GM13977 (cell line): ENCODE results near the gene PPM1K.

Experiments used
- DNase-seq: peaks from one replicate; pipeline ENCODE4 v3.0.0; 2012; ENCODE audit warnings: low spot score
- in situ Hi-C: fragments of 300-500 bp; cut with MboI; formaldehyde crosslinking; loops from one replicate; pipeline ENCODE4 v1.12.0; 2022; ENCODE audit warnings: low sequenced_read_pairs, low pct_unique_long_range_greater_than_20kb, mixed read lengths, inconsistent platforms; ENCODE audit not compliant: unreplicated experiment
- TF ChIP-seq, protein P1 (sequence below): IDR thresholded peaks from 2 replicates; pipeline ENCODE4 v1.5.1; 2012; ENCODE audit warnings: mild to moderate bottlenecking, control low read depth; ENCODE audit not compliant: insufficient read depth; ENCODE audit errors: extremely low read depth, missing control alignments

The PPM1K gene

GRCh38 chr4:88255111-88255510, 29.2 kb downstream of the PPM1K start:
- no peak for DNase-seq
- TF ChIP-seq, protein P1, sequence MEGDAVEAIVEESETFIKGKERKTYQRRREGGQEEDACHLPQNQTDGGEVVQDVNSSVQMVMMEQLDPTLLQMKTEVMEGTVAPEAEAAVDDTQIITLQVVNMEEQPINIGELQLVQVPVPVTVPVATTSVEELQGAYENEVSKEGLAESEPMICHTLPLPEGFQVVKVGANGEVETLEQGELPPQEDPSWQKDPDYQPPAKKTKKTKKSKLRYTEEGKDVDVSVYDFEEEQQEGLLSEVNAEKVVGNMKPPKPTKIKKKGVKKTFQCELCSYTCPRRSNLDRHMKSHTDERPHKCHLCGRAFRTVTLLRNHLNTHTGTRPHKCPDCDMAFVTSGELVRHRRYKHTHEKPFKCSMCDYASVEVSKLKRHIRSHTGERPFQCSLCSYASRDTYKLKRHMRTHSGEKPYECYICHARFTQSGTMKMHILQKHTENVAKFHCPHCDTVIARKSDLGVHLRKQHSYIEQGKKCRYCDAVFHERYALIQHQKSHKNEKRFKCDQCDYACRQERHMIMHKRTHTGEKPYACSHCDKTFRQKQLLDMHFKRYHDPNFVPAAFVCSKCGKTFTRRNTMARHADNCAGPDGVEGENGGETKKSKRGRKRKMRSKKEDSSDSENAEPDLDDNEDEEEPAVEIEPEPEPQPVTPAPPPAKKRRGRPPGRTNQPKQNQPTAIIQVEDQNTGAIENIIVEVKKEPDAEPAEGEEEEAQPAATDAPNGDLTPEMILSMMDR: no peak
- in situ Hi-C loops: no loop called here

GRCh38 chr4:88251924-88252323, 32.4 kb downstream of the PPM1K start:
- TF ChIP-seq, protein P1: no peak
- in situ Hi-C loops: no loop called here
- no peak for DNase-seq

- no peak for DNase-seq
- in situ Hi-C loops: no loop called here
Observed at GRCh38 chr4:88247148-88247547, 37.2 kb downstream of the PPM1K start.

GRCh38 chr4:88246600-88246999, 37.8 kb downstream of the PPM1K start:
- DNase-seq: no peak
- in situ Hi-C loops: no loop called here
- TF ChIP-seq, protein P1: no peak

More at GRCh38 chr4:88247148-88247547, 37.2 kb downstream of the PPM1K start:
- TF ChIP-seq, protein P1: no peak

- no peak for DNase-seq
- TF ChIP-seq, protein P1: no peak
- in situ Hi-C loops: no loop called here
Observed at GRCh38 chr4:88244816-88245579, 39.4 kb downstream of the PPM1K start.

GRCh38 chr4:88244056-88244455, 40.3 kb downstream of the PPM1K start:
- in situ Hi-C loops: no loop called here
- TF ChIP-seq, protein P1: no peak
- DNase-seq: no peak
